Esophagus squamous epithelium (tissue), 4 donors: ENCODE data around the gene STK38.

Experiments used
- POLR2A ChIP-seq, 4 donors: fragments of 450-650 bp; IDR thresholded peaks; one replicate each; pipeline ENCODE4 v1.6.1; 2017; ENCODE audit warnings: antibody characterized with exemption in 4 of 4, mild to moderate bottlenecking in 4 of 4, moderate library complexity in 3 of 4
- TF ChIP-seq, protein P1 (sequence below), 6 experiments: fragments of 450-650 bp in 4 of 6; fragments of 200-600 bp in 2 of 6; sonication (generic) in 2 of 6; IDR thresholded peaks; one replicate each; pipeline ENCODE4 v1.5.1; 2016 to 2019; ENCODE audit warnings: antibody characterized with exemption in 6 of 6, mild to moderate bottlenecking in 4 of 6, moderate library complexity in 4 of 6

DNA sequence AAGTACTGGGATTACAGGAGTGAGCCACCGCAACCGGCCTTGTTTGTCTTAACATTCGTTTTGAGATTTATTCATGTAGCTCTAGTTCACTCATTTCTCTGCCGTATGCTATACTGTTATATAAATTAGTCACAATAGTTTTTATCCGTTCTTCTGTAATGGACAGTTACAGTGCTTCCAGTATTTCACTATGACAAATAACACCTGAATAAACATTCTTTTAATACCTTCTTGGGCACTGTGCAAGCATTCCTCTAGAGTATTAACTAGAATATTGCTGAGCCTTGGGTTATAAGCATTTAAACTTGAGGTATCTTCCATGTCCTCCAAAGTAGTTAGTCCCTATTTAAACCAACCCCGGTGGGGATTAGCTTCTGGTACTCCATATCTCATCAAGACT is 45.6 kb downstream of the STK38 start:
- TF ChIP-seq, protein P1, sequence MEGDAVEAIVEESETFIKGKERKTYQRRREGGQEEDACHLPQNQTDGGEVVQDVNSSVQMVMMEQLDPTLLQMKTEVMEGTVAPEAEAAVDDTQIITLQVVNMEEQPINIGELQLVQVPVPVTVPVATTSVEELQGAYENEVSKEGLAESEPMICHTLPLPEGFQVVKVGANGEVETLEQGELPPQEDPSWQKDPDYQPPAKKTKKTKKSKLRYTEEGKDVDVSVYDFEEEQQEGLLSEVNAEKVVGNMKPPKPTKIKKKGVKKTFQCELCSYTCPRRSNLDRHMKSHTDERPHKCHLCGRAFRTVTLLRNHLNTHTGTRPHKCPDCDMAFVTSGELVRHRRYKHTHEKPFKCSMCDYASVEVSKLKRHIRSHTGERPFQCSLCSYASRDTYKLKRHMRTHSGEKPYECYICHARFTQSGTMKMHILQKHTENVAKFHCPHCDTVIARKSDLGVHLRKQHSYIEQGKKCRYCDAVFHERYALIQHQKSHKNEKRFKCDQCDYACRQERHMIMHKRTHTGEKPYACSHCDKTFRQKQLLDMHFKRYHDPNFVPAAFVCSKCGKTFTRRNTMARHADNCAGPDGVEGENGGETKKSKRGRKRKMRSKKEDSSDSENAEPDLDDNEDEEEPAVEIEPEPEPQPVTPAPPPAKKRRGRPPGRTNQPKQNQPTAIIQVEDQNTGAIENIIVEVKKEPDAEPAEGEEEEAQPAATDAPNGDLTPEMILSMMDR (IDR thresholded peaks at IDR 0.05): no peak
- no peak for TF ChIP-seq POLR2A (IDR thresholded peaks at IDR 0.05)
